ENCODE measurements around the gene LARGE1.

- TF ChIP-seq CTCF (IDR thresholded peaks at IDR 0.05; ENCODE audit: control extremely low read depth in 1 of 3, insufficient read depth in 1 of 3, low read depth in 1 of 3, low read length in 3 of 3) (no peak), CBX5 (IDR thresholded peaks at IDR 0.05; ENCODE audit: low read depth, low read length) (no peak), EGR1 (IDR thresholded peaks at IDR 0.05; ENCODE audit: borderline replicate concordance, low read depth, low read length) (no peak), SUZ12 (IDR thresholded peaks at IDR 0.05; ENCODE audit: low read length) (no peak), CREB1 (IDR thresholded peaks at IDR 0.05) (no peak), SRF (IDR thresholded peaks at IDR 0.05; ENCODE audit: low read depth, low read length) (no peak)
These were observed 94.5 kb downstream of the LARGE1 start for GRCh38 chr22:33825761-33826160.
